GM19468 (cell line): Measurements from ENCODE around the gene MMD.
"Not testable (repeated sequence)": the region's sequence is repeated elsewhere in the genome, so short reads cannot be mapped to it uniquely, and the experiment has no call there.

Source experiments
- ATAC-seq: cut with Tn5 transposase; IDR thresholded peaks from one replicate; pipeline ENCODE4 v1.9.1; 2021; ENCODE audit warnings: mild to moderate bottlenecking, moderate library complexity, moderate number of reproducible peaks; ENCODE audit not compliant: unreplicated experiment; ENCODE audit errors: extremely low read depth

The MMD gene

GRCh38 chr17:55444471-55445441, 23.1 kb upstream of the MMD start:
- ATAC-seq: no peak

GRCh38 chr17:55443904-55444303, 22.3 kb upstream of the MMD start:
- no peak for ATAC-seq

- no peak for ATAC-seq
Observed at GRCh38 chr17:55442953-55443683, 21.5 kb upstream of the MMD start.

GRCh38 chr17:55442462-55442861, 20.8 kb upstream of the MMD start:
- no peak for ATAC-seq

- no peak for ATAC-seq
Observed at GRCh38 chr17:55441544-55441943, 19.9 kb upstream of the MMD start.

- no peak for ATAC-seq
Observed at GRCh38 chr17:55440391-55440790, 18.8 kb upstream of the MMD start.

- peak; percentile 43 for ATAC-seq
Observed at GRCh38 chr17:55437159-55437605, 15.5 kb upstream of the MMD start.

- no peak for ATAC-seq
Observed at GRCh38 chr17:55436224-55437158, 14.9 kb upstream of the MMD start.

- ATAC-seq: no peak
Observed at GRCh38 chr17:55435408-55435807, 13.8 kb upstream of the MMD start.

- ATAC-seq: no peak
Observed at GRCh38 chr17:55434721-55435120, 13.1 kb upstream of the MMD start.

GRCh38 chr17:55433629-55434422, 12.2 kb upstream of the MMD start:
- ATAC-seq: no peak

- ATAC-seq: no peak
Observed at GRCh38 chr17:55433029-55433628, 11.5 kb upstream of the MMD start.

- ATAC-seq: no peak
Observed at GRCh38 chr17:55432358-55433028, 10.9 kb upstream of the MMD start.

- not testable (repeated sequence) for ATAC-seq
Observed at GRCh38 chr17:55431914-55432313, 10.3 kb upstream of the MMD start.

- ATAC-seq: no peak
Observed at GRCh38 chr17:55430541-55431288, 9.1 kb upstream of the MMD start.

- peak; percentile 42 for ATAC-seq
Observed at GRCh38 chr17:55427587-55427882, 5.9 kb upstream of the MMD start.

GRCh38 chr17:55426851-55427586, 5.4 kb upstream of the MMD start:
- peak; percentile 34 for ATAC-seq
